Esophagus (tissue), 2 donors: Measurements from ENCODE around the gene CALN1. TPM values are rescaled to one million over a fixed set of nuclear protein-coding genes. Genes with fewer than 3 reads are reported as not detected.

ENCODE experiments used
- H3K27ac ChIP-seq, 2 donors: one replicate each; pipeline ENCODE4 v1.5.1; 2013; ENCODE audit warnings: low read depth in 2 of 2, mild to moderate bottlenecking in 2 of 2, inconsistent platforms in 1 of 2, low read length in 1 of 2, moderate library complexity in 1 of 2
- H3K27me3 ChIP-seq, 2 donors: one replicate each; pipeline ENCODE4 v1.6.1; 2013; ENCODE audit warnings: low read length in 2 of 2, control low read depth in 1 of 2, mild to moderate bottlenecking in 1 of 2; ENCODE audit not compliant: insufficient read depth in 2 of 2, control insufficient read depth in 1 of 2
- H3K36me3 ChIP-seq, 2 donors: one replicate each; pipeline ENCODE4 v1.6.1; 2013; ENCODE audit warnings: low read length in 1 of 2; ENCODE audit not compliant: control insufficient read depth in 2 of 2, insufficient read depth in 2 of 2
- H3K4me1 ChIP-seq, 2 donors: one replicate each; pipeline ENCODE4 v1.6.1; 2013; ENCODE audit warnings: low read length in 1 of 2; ENCODE audit not compliant: control insufficient read depth in 2 of 2, insufficient read depth in 2 of 2
- H3K4me3 ChIP-seq, 2 donors: one replicate each; pipeline ENCODE4 v1.5.1; 2013; ENCODE audit warnings: low read length in 2 of 2, mild to moderate bottlenecking in 2 of 2, low read depth in 1 of 2, moderate library complexity in 1 of 2
- H3K9me3 ChIP-seq, 2 donors: one replicate each; pipeline ENCODE4 v1.6.1; 2013; ENCODE audit warnings: mild to moderate bottlenecking in 2 of 2, low read depth in 1 of 2, low read length in 1 of 2, moderate library complexity in 1 of 2; ENCODE audit not compliant: control insufficient read depth in 2 of 2, insufficient read depth in 1 of 2
- WGBS, 2 donors: extraction: QIAGEN DNeasy Blood & Tissue Kit; methylation state at CpG; one replicate each; pipeline ENCODE4 v1.1.7; 2013; 5-methylcytosine and 5-hydroxymethylcytosine counted together
- polyA plus RNA-seq, 2 donors: library from polyadenylated mRNA; stranded (reverse); fragments of 200-250 nt; gene quantifications; one replicate each; pipeline ENCODE4 v1.2.3, GENCODE V29; 2013
- donor health status: healthy with polysubstance abuse.
- donor health status: Bipolar disorder and iron deficiency.

The CALN1 gene
- polyA plus RNA-seq, 2 donors = 0.01 to 0.12 TPM

DNA sequence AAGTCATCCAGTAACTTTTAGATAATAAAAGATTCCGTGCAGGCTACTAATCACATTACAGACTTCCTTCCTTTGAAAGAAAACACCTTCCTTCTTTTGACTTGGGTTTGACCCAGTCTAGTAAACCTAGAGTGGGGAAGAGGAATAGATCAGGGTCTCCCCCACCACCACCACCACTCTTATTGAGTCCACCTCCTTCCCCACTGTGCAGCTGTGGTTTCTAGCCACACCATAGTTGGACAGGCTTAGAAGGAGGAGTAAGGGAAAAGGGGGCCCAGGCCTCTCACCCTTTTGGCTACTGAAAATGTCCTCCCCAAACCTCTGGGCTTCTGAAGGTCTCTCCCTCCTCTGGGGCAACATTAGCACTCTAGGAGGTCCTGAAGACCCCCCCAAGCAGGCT, 372.7 kb downstream of the CALN1 start:
- no peaks in the 10 kb centered on the region for H3K36me3 ChIP-seq
- no peak overlapping the region for H3K27ac ChIP-seq
- no peak overlapping the region for H3K4me3 ChIP-seq
- 76 to 83% methylated on average over 1 of the region's 1 CpG for WGBS, 2 donors
- no peaks in the 10 kb centered on the region for H3K4me1 ChIP-seq
- no peaks in the 10 kb centered on the region for H3K27me3 ChIP-seq
- H3K9me3 ChIP-seq = peaks cover 0 to 2% of the 10 kb centered on the region in 2 donors

DNA sequence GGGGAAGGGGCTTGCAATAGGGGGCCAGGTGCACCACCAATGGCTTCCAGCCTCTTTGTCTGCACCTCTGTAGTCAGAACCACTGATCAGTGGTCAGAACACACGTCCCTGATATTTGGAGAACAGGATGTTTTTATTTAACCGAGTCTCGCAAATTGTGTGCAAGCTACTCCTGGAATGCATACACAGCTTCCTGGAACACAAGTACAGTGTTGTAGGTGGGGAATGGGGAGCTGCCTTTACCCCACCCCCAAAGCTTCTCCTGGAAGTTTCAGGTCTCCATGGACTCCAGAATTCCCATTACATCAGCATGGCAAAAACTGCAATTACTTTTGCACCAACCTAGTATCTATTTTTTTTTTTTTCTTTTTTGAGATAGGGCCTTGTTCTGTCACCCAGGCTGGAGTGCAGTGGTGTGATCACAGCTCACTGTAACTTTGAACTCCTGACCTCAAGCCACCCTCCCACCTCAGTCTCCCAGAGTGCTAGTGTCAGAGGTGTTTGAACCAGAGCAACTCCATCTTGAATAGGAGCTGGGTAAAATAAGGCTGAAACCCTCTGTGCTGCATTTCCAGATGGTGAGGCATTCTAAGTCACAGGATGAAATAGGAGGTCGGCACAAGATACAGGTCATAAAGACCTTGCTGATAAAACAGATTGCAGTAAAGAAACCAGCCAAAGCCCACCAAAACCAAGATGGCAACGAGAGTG, 374.0 kb downstream of the CALN1 start:
- Histone ChIP-seq H3K4me3 (no peak overlapping the region), H3K4me1 (no peaks in the 10 kb centered on the region), H3K9me3 (peaks cover 0 to 2% of the 10 kb centered on the region in 2 donors), H3K27me3 (no peaks in the 10 kb centered on the region), H3K27ac (no peak overlapping the region), H3K36me3 (no peaks in the 10 kb centered on the region)
- 74 to 81% methylated on average over 5 of the region's 5 CpGs for WGBS, 2 donors

DNA sequence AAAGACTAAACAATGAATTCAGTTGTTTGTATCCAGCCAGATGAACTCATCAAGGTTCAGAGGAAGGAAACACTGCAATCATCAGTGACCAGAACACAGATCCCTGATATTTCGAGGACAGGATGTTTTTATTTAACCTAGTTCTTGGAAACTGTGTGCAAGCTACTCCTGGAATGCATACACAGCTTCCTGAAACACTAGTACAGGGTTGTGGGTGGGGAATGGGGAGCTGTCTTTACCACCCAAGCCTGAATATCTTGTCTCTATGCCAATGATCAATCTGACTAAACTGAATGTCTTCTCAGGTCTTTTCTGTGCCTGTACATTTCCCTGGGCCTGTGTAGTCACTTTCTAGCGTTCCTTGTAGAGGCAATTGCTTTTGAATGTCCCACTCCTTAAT, 374.6 kb downstream of the CALN1 start:
- Histone ChIP-seq H3K9me3 (peaks cover 0 to 2% of the 10 kb centered on the region in 2 donors), H3K36me3 (no peaks in the 10 kb centered on the region), H3K27ac (no peak overlapping the region), H3K4me1 (no peaks in the 10 kb centered on the region), H3K4me3 (no peak overlapping the region), H3K27me3 (no peaks in the 10 kb centered on the region)
- 65 to 69% methylated on average over 2 of the region's 2 CpGs for WGBS, 2 donors

GRCh38 chr7:72035266-72035665, 376.9 kb downstream of the CALN1 start:
- Histone ChIP-seq H3K9me3 (peaks cover 0 to 2% of the 10 kb centered on the region in 2 donors), H3K27me3 (no peaks in the 10 kb centered on the region), H3K4me1 (no peaks in the 10 kb centered on the region), H3K4me3 (no peak overlapping the region), H3K36me3 (no peaks in the 10 kb centered on the region), H3K27ac (no peak overlapping the region)
- 39 to 69% methylated on average over 1 of the region's 1 CpG for WGBS, 2 donors

GRCh38 chr7:72032934-72033333, 379.2 kb downstream of the CALN1 start:
- Histone ChIP-seq H3K27ac (no peak overlapping the region), H3K27me3 (no peaks in the 10 kb centered on the region), H3K36me3 (no peaks in the 10 kb centered on the region), H3K4me1 (no peaks in the 10 kb centered on the region), H3K4me3 (no peak overlapping the region), H3K9me3 (no peaks in the 10 kb centered on the region)
- 28 to 42% methylated on average over 1 of the region's 1 CpG for WGBS, 2 donors

- H3K4me1 ChIP-seq = no peaks in the 10 kb centered on the region
- no peaks in the 10 kb centered on the region for H3K27me3 ChIP-seq
- 92 to 93% methylated on average over 4 of the region's 4 CpGs for WGBS, 2 donors
- no peak overlapping the region for H3K27ac ChIP-seq
- H3K4me3 ChIP-seq = no peak overlapping the region
- H3K9me3 ChIP-seq = no peaks in the 10 kb centered on the region
- no peaks in the 10 kb centered on the region for H3K36me3 ChIP-seq
Observed at GRCh38 chr7:72030994-72031667, 381.0 kb downstream of the CALN1 start.

GRCh38 chr7:72028267-72028666, 383.9 kb downstream of the CALN1 start:
- WGBS, 2 donors = 87% methylated on average over 6 of the region's 6 CpGs
- Histone ChIP-seq H3K27me3 (no peaks in the 10 kb centered on the region), H3K4me3 (no peak overlapping the region), H3K9me3 (no peaks in the 10 kb centered on the region), H3K36me3 (no peaks in the 10 kb centered on the region), H3K27ac (no peak overlapping the region), H3K4me1 (no peaks in the 10 kb centered on the region)

DNA sequence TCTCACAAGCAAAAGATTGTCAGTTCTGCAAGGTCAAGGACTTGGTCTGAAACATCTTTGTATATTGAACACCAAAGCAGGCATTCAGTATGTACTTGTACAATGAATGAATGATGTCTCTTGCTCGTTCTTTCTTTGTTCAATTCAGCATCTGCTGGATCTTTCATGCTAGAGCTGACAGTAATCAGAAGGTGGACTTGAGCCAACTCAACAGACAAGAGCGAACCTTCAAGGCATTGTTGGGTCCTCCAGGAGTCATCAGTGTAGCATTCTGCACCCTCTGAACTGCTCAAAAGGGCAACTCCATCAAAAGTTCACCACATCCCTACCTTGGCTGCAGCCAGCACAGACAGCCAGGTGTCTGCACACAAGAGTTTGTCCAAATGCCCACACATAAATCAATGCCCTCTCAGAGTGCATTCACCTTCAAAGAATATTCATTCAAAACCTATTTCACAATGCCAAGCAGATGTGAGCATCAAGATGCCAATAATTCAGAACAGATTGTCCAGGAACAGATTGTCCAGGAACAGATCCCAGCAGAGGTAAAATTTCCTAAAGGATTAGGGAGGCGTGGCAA, 386.7 kb downstream of the CALN1 start:
- no peaks in the 10 kb centered on the region for H3K27me3 ChIP-seq
- H3K4me3 ChIP-seq = no peak overlapping the region
- 77 to 79% methylated on average over 3 of the region's 3 CpGs for WGBS, 2 donors

GRCh38 chr7:72023926-72024325, 388.2 kb downstream of the CALN1 start:
- H3K27me3 ChIP-seq = no peaks in the 10 kb centered on the region
- H3K4me1 ChIP-seq = no peaks in the 10 kb centered on the region
- H3K36me3 ChIP-seq = no peaks in the 10 kb centered on the region
- WGBS, 2 donors = 92 to 93% methylated on average over 4 of the region's 4 CpGs
- no peak overlapping the region for H3K27ac ChIP-seq
- no peak overlapping the region for H3K4me3 ChIP-seq
- H3K9me3 ChIP-seq = peaks cover 3 to 4% of the 10 kb centered on the region in 2 donors

More for the DNA sequence above, 386.7 kb downstream of the CALN1 start:
- Histone ChIP-seq H3K36me3 (no peaks in the 10 kb centered on the region), H3K27ac (no peak overlapping the region), H3K9me3 (no peaks in the 10 kb centered on the region), H3K4me1 (no peaks in the 10 kb centered on the region)
